HG02885 (cell line): ENCODE data around the gene CDC42BPA.
"Not testable (repeated sequence)": the region's sequence is repeated elsewhere in the genome, so short reads cannot be mapped to it uniquely, and the experiment has no call there.

Source experiments
- ATAC-seq: cut with Tn5 transposase; IDR thresholded peaks from one replicate; pipeline ENCODE4 v1.9.1; 2021; ENCODE audit warnings: mild to moderate bottlenecking; ENCODE audit not compliant: unreplicated experiment, poor library complexity

The CDC42BPA gene

GRCh38 chr1:227342075-227342829, 24.0 kb upstream of the CDC42BPA start:
- no peak for ATAC-seq

- not testable (repeated sequence) for ATAC-seq
These were observed 17.8 kb upstream of the CDC42BPA start for GRCh38 chr1:227336136-227336535.

GRCh38 chr1:227335242-227336020, 17.1 kb upstream of the CDC42BPA start:
- no peak for ATAC-seq

- no peak for ATAC-seq
These were observed 15.1 kb upstream of the CDC42BPA start for GRCh38 chr1:227333423-227333822.

- no peak for ATAC-seq
These were observed 12.2 kb upstream of the CDC42BPA start for GRCh38 chr1:227330279-227331076.

- ATAC-seq, result no peak
These were observed 10.2 kb upstream of the CDC42BPA start for GRCh38 chr1:227328405-227329019.

GRCh38 chr1:227325156-227325555, 6.9 kb upstream of the CDC42BPA start:
- ATAC-seq, result no peak

- no peak for ATAC-seq
These were observed 5.6 kb upstream of the CDC42BPA start for GRCh38 chr1:227323967-227324268.

- no peak for ATAC-seq
These were observed 5.1 kb upstream of the CDC42BPA start for GRCh38 chr1:227323171-227323966.

GRCh38 chr1:227322376-227322775, 4.1 kb upstream of the CDC42BPA start:
- no peak for ATAC-seq

- no peak for ATAC-seq
These were observed 2.7 kb upstream of the CDC42BPA start for GRCh38 chr1:227321035-227321434.

- no peak for ATAC-seq
These were observed 2.2 kb upstream of the CDC42BPA start for GRCh38 chr1:227320476-227320875.

GRCh38 chr1:227318853-227319607, 738 bp upstream of the CDC42BPA start:
- ATAC-seq, result no peak

- no peak for ATAC-seq
These were observed 723 bp downstream of the CDC42BPA start for GRCh38 chr1:227317523-227318015.

- ATAC-seq, result no peak
These were observed 1.3 kb downstream of the CDC42BPA start for GRCh38 chr1:227317011-227317451.

- no peak for ATAC-seq
These were observed 1.8 kb downstream of the CDC42BPA start for GRCh38 chr1:227316456-227316855.

GRCh38 chr1:227315629-227316346, 2.5 kb downstream of the CDC42BPA start:
- ATAC-seq, result no peak
